Right lobe of liver (tissue), 6 donors: ENCODE data around the gene ST6GALNAC6. TPM values are rescaled to one million over a fixed set of nuclear protein-coding genes. Genes with fewer than 3 reads are reported as not detected.

ENCODE experiments used
- ATAC-seq, 4 donors: fragments of 200-7000 bp; cut with Tn5 transposase; one replicate each; pipeline ENCODE4 v1.9.1; 2020; ENCODE audit warnings: mild to moderate bottlenecking in 4 of 4, moderate library complexity in 4 of 4
- DNase-seq, 3 donors: peaks; one replicate each; pipeline ENCODE4 v3.0.0-alpha.2; 2020
- H3K27ac ChIP-seq, 3 donors: fragments of 200-600 bp; one replicate each; pipeline ENCODE4 v1.8.0; 2022
- H3K27me3 ChIP-seq, 2 donors: fragments of 200-600 bp; one replicate each; pipeline ENCODE4 v1.8.0; 2022
- H3K36me3 ChIP-seq, 4 donors: fragments of 200-600 bp; sonication (generic) in 1 of 4; one replicate each; pipeline versions ENCODE4 v1.5.1 to v1.8.0; 2017 to 2022; ENCODE audit warnings: control low read depth in 1 of 4
- H3K4me1 ChIP-seq, 4 donors: fragments of 200-600 bp; sonication (generic) in 1 of 4; one replicate each; pipeline versions ENCODE4 v1.5.1 to v1.8.0; 2017 to 2022; ENCODE audit warnings: control low read depth in 1 of 4
- H3K4me3 ChIP-seq, 3 donors: fragments of 200-600 bp; one replicate each; pipeline ENCODE4 v1.8.0; 2022
- H3K9me3 ChIP-seq, 4 donors: fragments of 200-600 bp; sonication (generic) in 1 of 4; one replicate each; pipeline versions ENCODE4 v1.5.1 to v1.8.0; 2017 to 2022; ENCODE audit warnings: control low read depth in 1 of 4
- CTCF ChIP-seq, 4 donors: fragments of 200-600 bp in 3 of 4; fragments of 450-650 bp in 1 of 4; IDR thresholded peaks; one replicate each; pipeline versions ENCODE4 v1.5.1 to v1.8.0; 2016 to 2022; ENCODE audit warnings: antibody characterized with exemption in 4 of 4, mild to moderate bottlenecking in 2 of 4
- POLR2A ChIP-seq: fragments of 450-650 bp; IDR thresholded peaks from one replicate; pipeline ENCODE4 v1.6.1; 2017; ENCODE audit warnings: antibody characterized with exemption, mild to moderate bottlenecking
- WGBS: methylation state at CpG from one replicate; pipeline ENCODE4 v1.1.6; 2018; ENCODE audit warnings: low coverage, low lambda C conversion rate; ENCODE audit not compliant: insufficient coverage; ENCODE audit errors: missing lambda C conversion rate; 5-methylcytosine and 5-hydroxymethylcytosine counted together
- intact Hi-C, 2 donors: fragments of 100-400 bp; cut with DNase I; formaldehyde crosslinking; loops; one replicate each; pipeline versions ENCODE4 v1.11.2 to v1.14.1; 2022
- total RNA-seq, 6 experiments: library from RNA; depleted of rRNA in 2 of 6; stranded (reverse); fragments of >200 nt in 2 of 6; fragmentation: NEBNext Ultra II Directional in 3 of 6; extraction: Animal tissue kit (Norgen Biotek cat#: 25700) in 3 of 6; gene quantifications; one replicate each; pipeline versions ENCODE4 v1.1.0 to v1.2.4, GENCODE V29; 2016 to 2023
- donor health status: DM: no; HTN: yes; CAD: no.
- donor health status: DM: no; HTN: no; CAD: no.
- donor health status: DM: no; HTN: no; CAD: no.
- donor health status: DM: no; HTN: yes; CAD: no.
- donor health status: DM: no; HTN: yes; CAD: no.

Gene ST6GALNAC6
- total RNA-seq, 6 experiments from 2014 or later: 22.5 to 40.3 (median 29.8) TPM

- Histone ChIP-seq H3K27me3 (peaks cover 0 to 9% of the 10 kb centered on the region in 2 donors), H3K36me3 (no peaks in the 10 kb centered on the region), H3K4me3 (no peak overlapping the region), H3K4me1 (peaks cover 0 to 6% (median 2%) of the 10 kb centered on the region in 4 donors), H3K27ac (no peak overlapping the region), H3K9me3 (no peaks in the 10 kb centered on the region)
- peak in 2 of 4 donors; percentile 2 to 3 for ATAC-seq
- WGBS: 0% methylated on average over 5 of the region's 56 CpGs
- intact Hi-C loops: loop anchor here (10.0 kb wide), 2 partner anchors 333 to 423 kb away; no protein-coding TSS in a partner anchor
- DNase-seq: no peak
- TF ChIP-seq POLR2A: no peak
- no peak for TF ChIP-seq CTCF (IDR thresholded peaks at IDR 0.05)
These were observed 28.0 kb upstream of the ST6GALNAC6 start for GRCh38 chr9:127927201-127927987.

GRCh38 chr9:127926906-127927200 lies 27.4 kb upstream of the ST6GALNAC6 start:
- no peak for ATAC-seq
- intact Hi-C loops: loop anchor here (10.0 kb wide), 2 partner anchors 332 to 422 kb away; no protein-coding TSS in a partner anchor
- H3K4me3 ChIP-seq: no peak overlapping the region

GRCh38 chr9:127925959-127926905 lies 26.8 kb upstream of the ST6GALNAC6 start:
- no peak overlapping the region for H3K4me3 ChIP-seq
- no peak overlapping the region for H3K27ac ChIP-seq
- H3K36me3 ChIP-seq: no peaks in the 10 kb centered on the region
- peaks cover 0 to 9% of the 10 kb centered on the region in 2 donors for H3K27me3 ChIP-seq
- intact Hi-C loops: loop anchor here (10.0 kb wide), 2 partner anchors 331 to 421 kb away; no protein-coding TSS in a partner anchor
- DNase-seq: no peak
- H3K9me3 ChIP-seq: no peaks in the 10 kb centered on the region
- TF ChIP-seq POLR2A: no peak
- TF ChIP-seq CTCF (IDR thresholded peaks at IDR 0.05): no peak
- ATAC-seq: no peak
- H3K4me1 ChIP-seq: peaks cover 0 to 12% (median 6%) of the 10 kb centered on the region in 4 donors
- 57% methylated on average over 7 of the region's 14 CpGs for WGBS

More at GRCh38 chr9:127926906-127927200, 27.4 kb upstream of the ST6GALNAC6 start:
- H3K27me3 ChIP-seq: peaks cover 0 to 9% of the 10 kb centered on the region in 2 donors
- H3K27ac ChIP-seq: no peak overlapping the region
- H3K36me3 ChIP-seq: no peaks in the 10 kb centered on the region
- WGBS: 20% methylated on average over 1 of the region's 19 CpGs
- no peaks in the 10 kb centered on the region for H3K9me3 ChIP-seq
- TF ChIP-seq CTCF (IDR thresholded peaks at IDR 0.05): no peak
- TF ChIP-seq POLR2A: no peak
- no peak for DNase-seq
- peaks cover 0 to 7% (median 3%) of the 10 kb centered on the region in 4 donors for H3K4me1 ChIP-seq

- DNase-seq (no peak), ATAC-seq (no peak)
- TF ChIP-seq POLR2A (no peak), CTCF (IDR thresholded peaks at IDR 0.05) (no peak)
- peaks cover 0 to 12% (median 3%) of the 10 kb centered on the region in 4 donors for H3K4me1 ChIP-seq
- H3K4me3 ChIP-seq: no peak overlapping the region
- 85% methylated on average over 9 of the region's 22 CpGs for WGBS
- peaks cover 0 to 9% of the 10 kb centered on the region in 2 donors for H3K27me3 ChIP-seq
- H3K36me3 ChIP-seq: no peaks in the 10 kb centered on the region
- intact Hi-C loops: loop anchor here (5.0 to 10.0 kb wide), 3 partner anchors 188 to 420 kb away; partner anchors contain the start of gene TOR2A (in 1 of the 2)
- H3K27ac ChIP-seq: no peak overlapping the region
- H3K9me3 ChIP-seq: no peaks in the 10 kb centered on the region
These were observed 25.5 kb upstream of the ST6GALNAC6 start for GRCh38 chr9:127924736-127925444.
